T-helper 2 cell treated with Interferon-gamma antibody and Interleukin-4, amounts not matched to agents 5 μg/mL and 100 μg/mL, for 36 hours (primary cell): ENCODE results near the gene RAMACL.
"Not testable (repeated sequence)": the region's sequence is repeated elsewhere in the genome, so short reads cannot be mapped to it uniquely, and the experiment has no call there.

Experiments used
- DNase-seq: peaks from one replicate; pipeline ENCODE4 v3.0.0; 2021; ENCODE audit warnings: low spot score
- H3K27ac Mint-ChIP-seq: one replicate; pipeline ENCODE4 v1.8.0; 2021; ENCODE audit warnings: mild to moderate bottlenecking, mixed read lengths
- H3K27me3 Mint-ChIP-seq: one replicate; pipeline ENCODE4 v1.8.0; 2021; ENCODE audit warnings: low read depth, mixed read lengths
- H3K36me3 Mint-ChIP-seq: one replicate; pipeline ENCODE4 v1.8.0; 2021; ENCODE audit warnings: low read depth, mixed read lengths
- H3K4me1 Mint-ChIP-seq: one replicate; pipeline ENCODE4 v1.8.0; 2021; ENCODE audit warnings: low read depth, mixed read lengths
- H3K4me3 Mint-ChIP-seq: one replicate; pipeline ENCODE4 v1.8.0; 2022; ENCODE audit warnings: mild to moderate bottlenecking, moderate library complexity, mixed read lengths
- H3K9me3 Mint-ChIP-seq: one replicate; pipeline ENCODE4 v1.8.0; 2021; ENCODE audit warnings: mixed read lengths

Gene RAMACL

GRCh38 chr6:166539011-166539385, 47.5 kb downstream of the RAMACL start:
- H3K4me3 Mint-ChIP-seq, H3K36me3 Mint-ChIP-seq, H3K27me3 Mint-ChIP-seq, DNase-seq, H3K9me3 Mint-ChIP-seq, H3K27ac Mint-ChIP-seq: not testable (repeated sequence)
- peaks cover 24% of the 10 kb centered on the region for H3K4me1 Mint-ChIP-seq

- Mint-ChIP-seq H3K36me3 (peaks cover 4% of the 10 kb centered on the region), H3K27ac (no peak overlapping the region), H3K9me3 (no peaks in the 10 kb centered on the region), H3K4me3 (no peak overlapping the region), H3K27me3 (no peaks in the 10 kb centered on the region), H3K4me1 (peaks cover 24% of the 10 kb centered on the region)
- DNase-seq, result no peak
Measured at GRCh38 chr6:166538297-166539010, 48.0 kb downstream of the RAMACL start.

DNA sequence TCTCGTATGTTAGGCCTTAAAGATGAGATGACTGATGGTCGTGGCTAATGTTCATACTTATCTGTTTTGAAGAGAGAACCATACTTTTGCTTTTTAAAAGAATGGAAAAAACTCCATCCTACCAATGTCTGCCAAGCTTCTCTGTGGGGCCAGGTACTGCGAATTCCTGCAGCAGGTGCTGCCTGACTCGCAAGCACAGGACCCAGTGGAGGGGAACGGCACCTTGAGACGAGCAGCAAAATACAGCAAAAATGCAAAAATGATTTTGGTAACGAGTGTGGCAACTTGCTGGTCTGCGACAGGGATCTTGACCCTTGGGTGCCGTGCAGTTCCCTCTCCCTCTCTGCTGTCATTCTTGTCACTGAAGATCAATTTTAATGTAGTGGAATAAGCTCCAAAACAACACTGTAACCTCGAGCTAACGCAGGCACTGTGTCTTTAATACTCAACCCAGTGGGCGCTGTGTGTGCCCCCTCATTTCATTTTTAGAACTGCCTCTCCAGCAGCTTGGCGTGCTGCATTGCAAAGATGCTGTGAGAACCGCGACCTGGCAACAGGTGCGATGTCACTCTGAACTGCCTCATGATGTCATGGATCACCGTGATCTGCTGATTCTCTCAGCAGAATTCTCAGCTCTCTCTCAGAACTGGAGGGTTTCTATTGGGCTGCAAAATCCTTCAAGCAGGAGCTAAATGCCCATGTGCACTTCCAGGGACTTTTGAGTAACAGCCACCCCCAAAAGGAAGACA, 51.6 kb downstream of the RAMACL start:
- no peak overlapping the region for H3K4me3 Mint-ChIP-seq
- H3K36me3 Mint-ChIP-seq, result no peaks in the 10 kb centered on the region
- no peaks in the 10 kb centered on the region for H3K27me3 Mint-ChIP-seq
- H3K4me1 Mint-ChIP-seq, result peaks cover 9% of the 10 kb centered on the region
- H3K9me3 Mint-ChIP-seq, result no peaks in the 10 kb centered on the region
- no peak for DNase-seq
- no peak overlapping the region for H3K27ac Mint-ChIP-seq

- Mint-ChIP-seq H3K9me3 (no peaks in the 10 kb centered on the region), H3K4me1 (no peaks in the 10 kb centered on the region), H3K36me3 (no peaks in the 10 kb centered on the region), H3K4me3 (no peak overlapping the region), H3K27me3 (no peaks in the 10 kb centered on the region), H3K27ac (no peak overlapping the region)
- DNase-seq, result no peak
Measured at GRCh38 chr6:166533205-166533824, 53.2 kb downstream of the RAMACL start.
